ENCODE results near the gene POTEI.
"Not testable (repeated sequence)": the region's sequence is repeated elsewhere in the genome, so short reads cannot be mapped to it uniquely, and the experiment has no call there.

The POTEI gene

DNA sequence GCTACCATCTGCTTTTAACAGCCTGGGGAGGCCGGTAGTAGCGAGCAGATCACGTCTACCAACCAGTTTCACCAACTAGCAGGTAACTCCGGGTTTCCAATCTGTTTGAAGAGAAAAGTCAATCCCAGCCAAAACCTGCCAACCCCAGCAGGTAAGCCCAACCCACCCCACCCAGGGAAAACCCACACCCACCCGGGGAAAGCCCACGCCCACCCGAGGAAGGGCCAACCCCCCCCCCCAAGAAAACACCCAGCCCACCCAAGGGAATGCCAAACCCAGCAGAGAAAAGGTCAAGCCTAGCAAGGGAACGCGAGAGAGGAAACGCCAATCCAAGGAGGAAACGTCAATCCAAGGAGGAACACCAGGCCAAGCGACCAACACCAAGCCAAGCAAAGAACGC, at the start of gene POTEI:
Gene POTEI (minus strand): TSS at position 101 of the 400 bp plus-strand sequence. CDS start 93 bp downstream, at position 8.
- DNase-seq (ENCODE audit: low read depth in 3 of 3, low spot score in 1 of 3), result not testable (repeated sequence)

DNA sequence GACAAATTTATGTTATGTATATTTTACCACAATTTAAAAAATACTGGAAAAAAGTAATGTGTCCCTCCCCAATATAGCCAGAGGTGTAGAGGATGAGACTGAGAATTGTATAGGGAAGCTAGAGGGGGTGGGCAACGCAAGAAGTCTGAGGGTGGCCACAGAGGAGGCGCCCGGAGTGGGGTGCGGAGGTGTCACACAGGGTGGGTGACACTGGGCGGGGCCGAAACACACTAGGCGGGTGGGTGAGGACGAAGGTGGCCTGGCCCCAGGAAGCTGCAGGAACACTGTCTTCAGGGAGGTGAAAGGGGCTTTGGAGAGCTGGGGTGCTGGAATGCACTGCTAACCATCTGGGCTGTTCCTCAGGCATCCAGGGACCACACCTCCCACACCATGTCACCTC, 47.3 kb upstream of the POTEI start:
- DNase-seq (ENCODE audit: low read depth in 3 of 3, low spot score in 1 of 3), result not testable (repeated sequence)

DNA sequence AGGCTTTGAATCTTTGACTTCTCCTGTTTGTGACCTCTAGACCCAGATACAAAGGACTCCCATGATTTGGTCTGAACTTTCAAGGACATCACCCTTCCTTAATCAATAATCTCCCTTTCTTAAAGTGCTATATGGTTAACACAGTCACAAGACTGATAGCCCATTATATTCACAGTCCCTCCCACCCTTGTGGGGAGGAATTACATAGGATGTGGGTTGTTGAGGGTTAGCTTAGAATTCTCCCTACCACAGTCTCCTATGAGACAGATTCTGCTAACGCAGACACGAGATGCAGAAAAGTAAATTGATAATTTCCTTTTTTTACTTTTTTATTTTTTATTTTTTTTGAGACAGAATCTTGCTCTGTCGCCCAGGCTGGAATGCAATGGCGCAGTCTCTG, 45.0 kb upstream of the POTEI start:
- not testable (repeated sequence) for DNase-seq (ENCODE audit: low read depth in 3 of 3, low spot score in 1 of 3)

DNA sequence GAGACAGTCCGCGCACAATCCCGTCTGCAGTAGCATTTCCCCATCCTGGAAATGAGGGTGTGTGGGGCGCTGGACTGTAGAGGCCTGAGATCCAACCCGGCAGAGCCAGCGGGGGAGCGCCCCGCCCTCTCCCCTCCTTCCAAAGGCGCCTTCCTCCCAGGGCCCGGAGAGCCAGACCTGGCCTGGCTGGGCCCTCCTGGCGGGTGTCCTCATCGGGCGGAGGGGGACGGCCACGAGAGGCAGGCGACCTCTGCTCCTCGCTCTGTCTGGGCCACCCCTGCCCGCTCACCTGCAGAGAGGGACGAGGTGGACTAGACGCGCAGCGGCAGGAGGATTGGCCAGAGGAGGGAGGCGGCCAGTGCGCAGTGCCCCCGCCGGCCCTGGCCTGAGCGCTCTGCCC, 40.3 kb upstream of the POTEI start:
- DNase-seq (ENCODE audit: low read depth in 3 of 3, low spot score in 1 of 3), result not testable (repeated sequence)

- DNase-seq (ENCODE audit: low read depth in 3 of 3, low spot score in 1 of 3), result not testable (repeated sequence)
These were observed 39.3 kb upstream of the POTEI start for GRCh38 chr2:130548418-130548817.

DNA sequence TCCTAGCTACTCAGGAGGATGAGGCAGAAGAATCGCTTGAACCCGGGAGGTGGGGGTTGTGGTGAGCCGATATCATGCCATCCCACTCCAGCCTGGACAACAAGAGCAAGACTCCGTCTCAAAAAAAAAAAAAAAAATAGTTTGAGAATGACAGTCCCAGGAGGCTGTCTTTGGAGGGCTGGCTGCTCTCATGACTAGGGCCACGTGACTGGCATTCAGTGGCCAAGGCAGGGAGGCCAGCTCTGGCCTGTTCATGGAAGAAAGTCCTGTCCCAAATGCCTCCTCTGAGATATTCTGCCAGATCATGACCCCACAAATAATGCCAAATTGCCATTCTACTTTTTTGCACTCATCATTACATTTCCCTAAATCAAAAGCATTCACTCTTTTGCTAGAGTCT, 35.9 kb upstream of the POTEI start:
- not testable (repeated sequence) for DNase-seq (ENCODE audit: low read depth in 3 of 3, low spot score in 1 of 3)

DNA sequence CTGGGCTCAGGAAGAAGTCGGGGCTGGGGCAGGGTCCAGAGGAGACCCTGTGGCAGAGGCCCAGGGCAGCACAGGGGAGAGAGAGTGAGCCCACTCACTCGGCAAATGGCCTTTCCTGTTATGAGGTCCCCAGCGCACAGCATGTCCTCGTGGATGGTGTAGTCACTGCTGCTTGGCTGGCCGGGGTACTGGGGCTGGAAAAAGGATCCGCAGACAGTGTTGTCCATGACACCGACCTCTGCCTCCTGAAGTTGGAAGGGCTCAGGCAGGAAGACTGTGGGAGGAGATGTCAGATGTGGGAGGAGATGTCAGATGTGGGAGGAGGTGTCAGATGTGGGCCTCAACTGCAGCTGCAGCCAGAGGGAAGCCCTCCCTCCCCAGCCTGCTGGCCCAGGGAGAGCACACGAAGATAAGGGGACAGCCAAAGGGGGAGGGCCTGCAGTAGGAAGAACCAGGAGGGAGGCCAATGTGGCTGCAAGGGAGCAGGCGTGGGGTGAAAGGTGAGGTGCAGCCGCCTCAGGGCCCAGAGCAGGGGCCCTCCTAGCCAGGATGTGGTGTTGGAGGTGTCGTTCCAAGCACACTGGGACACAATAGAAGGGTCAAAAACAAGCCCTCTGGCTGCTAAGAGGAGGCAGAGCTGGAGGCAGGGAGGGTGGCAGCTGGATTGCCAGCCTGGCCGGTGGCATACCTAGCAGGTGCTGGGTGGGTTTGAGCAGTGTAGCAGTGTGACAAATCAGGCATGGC, 34.8 kb upstream of the POTEI start:
- not testable (repeated sequence) for DNase-seq (ENCODE audit: low read depth in 3 of 3, low spot score in 1 of 3)

DNA sequence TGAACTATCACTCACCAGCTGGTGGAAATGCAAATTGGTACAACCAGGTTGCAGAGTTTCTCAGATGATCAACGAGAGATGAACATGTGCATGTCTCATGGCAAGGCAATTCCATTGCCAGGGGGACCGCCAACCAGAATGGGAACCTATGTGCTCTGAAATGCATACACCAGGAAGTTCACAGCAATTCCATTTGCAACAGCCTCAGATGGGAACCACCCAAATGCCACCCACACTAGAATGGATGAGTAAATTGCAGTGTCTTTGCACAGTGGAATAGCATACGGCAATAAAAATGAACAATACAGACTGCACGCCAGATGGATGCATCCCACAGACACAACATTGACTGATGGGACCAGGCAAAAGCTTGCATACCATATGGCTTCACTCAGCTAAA, 33.7 kb upstream of the POTEI start:
- DNase-seq (ENCODE audit: low read depth in 3 of 3, low spot score in 1 of 3), result not testable (repeated sequence)

DNA sequence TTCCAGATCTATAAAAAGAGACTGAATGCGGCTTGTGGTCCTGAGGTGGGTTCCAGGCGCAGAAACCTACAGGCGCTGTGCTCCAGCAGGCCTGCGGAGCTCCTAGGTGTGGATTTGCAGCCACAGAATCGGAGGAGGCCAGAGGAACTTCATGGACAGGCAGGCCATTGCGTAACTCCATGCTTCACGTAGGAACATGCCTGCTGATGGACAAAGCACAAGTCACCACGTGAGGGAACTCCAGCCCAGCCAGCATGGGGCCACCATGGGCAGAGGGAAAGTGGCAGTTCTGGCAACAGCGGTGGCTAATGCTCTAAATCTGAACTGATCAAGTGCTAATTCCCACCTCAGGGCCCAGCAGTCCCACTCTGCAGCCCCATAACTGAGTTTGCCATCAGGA, 29.1 kb upstream of the POTEI start:
- not testable (repeated sequence) for DNase-seq (ENCODE audit: low read depth in 3 of 3, low spot score in 1 of 3)

- DNase-seq (ENCODE audit: low read depth in 3 of 3, low spot score in 1 of 3), result not testable (repeated sequence)
These were observed 27.5 kb upstream of the POTEI start for GRCh38 chr2:130536654-130537053.

GRCh38 chr2:130531672-130532071, 22.5 kb upstream of the POTEI start:
- DNase-seq (ENCODE audit: low read depth in 3 of 3, low spot score in 1 of 3), result not testable (repeated sequence)

DNA sequence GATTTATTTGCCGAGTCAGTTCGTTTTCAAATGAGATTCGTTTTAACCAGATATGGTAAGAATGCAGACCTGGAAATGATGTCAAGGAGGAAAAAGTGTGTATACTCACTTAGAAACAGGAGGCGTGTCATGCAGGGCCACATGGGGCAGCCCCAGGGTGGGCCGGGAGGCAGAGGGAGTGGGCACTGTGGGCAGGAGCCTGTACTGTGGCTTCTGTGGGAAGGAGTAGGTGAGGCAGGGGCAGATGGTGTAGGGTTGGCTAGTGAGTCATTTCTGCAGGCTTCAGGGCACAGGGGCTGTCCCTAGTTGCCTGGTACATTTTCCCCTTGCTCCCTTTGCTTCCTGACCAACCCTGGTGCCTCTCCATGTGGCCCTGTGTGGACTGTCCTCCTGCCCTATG, 22.1 kb upstream of the POTEI start:
- DNase-seq (ENCODE audit: low read depth in 3 of 3, low spot score in 1 of 3), result not testable (repeated sequence)

- not testable (repeated sequence) for DNase-seq (ENCODE audit: low read depth in 3 of 3, low spot score in 1 of 3)
These were observed 21.1 kb upstream of the POTEI start for GRCh38 chr2:130530212-130530611.

DNA sequence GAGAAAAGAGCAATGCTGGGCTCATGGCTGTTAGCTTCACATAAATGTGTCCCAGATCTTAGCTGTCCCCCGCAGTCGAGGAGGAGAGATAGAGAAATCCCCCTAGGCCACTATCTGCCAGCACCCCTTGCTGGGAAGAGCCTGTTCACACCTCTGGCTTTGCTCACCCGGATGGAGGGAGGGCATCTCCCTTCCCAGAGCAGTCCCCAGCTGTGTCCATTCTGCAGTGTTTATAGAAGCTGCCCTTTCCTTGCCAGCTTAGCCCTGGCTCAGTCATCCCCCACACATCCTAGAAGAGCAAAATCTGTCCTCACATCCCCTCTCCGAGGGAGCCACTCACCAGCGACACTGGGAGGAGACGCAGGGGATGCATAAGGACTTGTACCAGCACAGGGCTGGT, 20.4 kb upstream of the POTEI start:
- not testable (repeated sequence) for DNase-seq (ENCODE audit: low read depth in 3 of 3, low spot score in 1 of 3)

- not testable (repeated sequence) for DNase-seq (ENCODE audit: low read depth in 3 of 3, low spot score in 1 of 3)
These were observed 18.3 kb upstream of the POTEI start for GRCh38 chr2:130527365-130527967.

- not testable (repeated sequence) for DNase-seq (ENCODE audit: low read depth in 3 of 3, low spot score in 1 of 3)
These were observed 13.3 kb upstream of the POTEI start for GRCh38 chr2:130522390-130522789.

GRCh38 chr2:130520992-130521391, 11.9 kb upstream of the POTEI start, which contains the start of gene CFC1B:
TSS of gene CFC1B (plus strand) at chr2:130521222. CDS start at chr2:130521485, 263 bp downstream.
- DNase-seq (ENCODE audit: low read depth in 3 of 3, low spot score in 1 of 3), result not testable (repeated sequence)

DNA sequence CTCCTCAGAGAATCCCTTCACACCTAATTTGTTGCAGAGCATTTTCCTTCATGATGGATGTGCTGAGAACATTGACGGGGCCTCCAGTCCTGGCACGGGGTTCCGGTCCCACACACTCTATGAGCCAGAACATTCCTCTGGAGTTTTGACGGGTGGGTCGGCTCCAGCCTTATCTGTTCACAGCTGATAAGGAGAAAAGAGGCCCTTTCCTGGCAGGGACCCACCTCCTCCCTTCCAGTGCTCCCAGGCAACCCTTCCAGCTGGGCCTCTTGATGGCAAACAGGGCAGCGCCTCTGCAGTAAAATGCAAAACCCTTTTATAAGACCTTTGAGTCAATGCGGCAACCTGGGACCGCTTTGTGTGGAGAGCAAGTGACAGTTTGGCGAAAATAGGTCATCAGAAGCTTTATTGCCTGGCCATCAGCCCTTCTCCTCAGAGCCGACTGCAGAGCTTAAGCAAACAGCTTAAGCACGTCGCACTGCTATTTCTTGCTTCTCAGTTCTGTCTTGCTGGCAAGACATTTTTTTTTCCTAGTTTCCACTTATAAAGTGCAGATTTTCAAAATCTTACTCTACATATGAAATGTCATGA, 9.5 kb upstream of the POTEI start:
- not testable (repeated sequence) for DNase-seq (ENCODE audit: low read depth in 3 of 3, low spot score in 1 of 3)

DNA sequence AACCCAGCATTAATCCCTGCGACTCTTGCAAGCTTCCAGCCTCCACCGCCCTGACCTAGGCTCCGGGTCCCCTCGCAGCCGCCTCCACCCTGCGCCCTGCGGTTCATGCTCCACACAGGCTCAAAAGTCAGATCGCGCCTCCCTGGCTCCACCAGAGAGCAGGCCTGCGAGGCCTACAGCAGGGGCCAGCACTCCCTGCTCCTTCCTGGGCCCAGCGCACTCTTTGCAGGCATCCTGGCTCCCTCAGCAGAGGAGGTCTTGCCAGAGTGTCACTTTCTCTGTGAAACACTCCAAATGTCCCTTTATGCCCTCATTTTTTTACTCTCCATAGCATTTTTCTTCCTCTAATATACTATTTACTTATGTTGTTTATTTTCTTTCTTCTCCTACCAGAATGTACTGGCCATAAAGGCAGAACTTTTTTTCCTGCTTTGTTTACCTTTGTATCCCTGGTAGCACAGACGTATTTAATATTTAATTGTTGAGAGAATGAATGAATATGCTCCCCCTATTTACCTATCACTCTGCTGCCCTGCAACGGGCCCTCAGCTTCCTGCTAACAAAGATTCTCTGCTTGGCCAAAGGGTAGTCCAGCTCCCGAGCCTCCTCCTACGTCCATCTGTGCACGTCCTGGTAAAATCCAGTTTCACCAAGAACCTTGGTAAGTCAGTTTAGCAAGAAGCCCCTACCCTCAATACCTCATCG, 2.8 kb upstream of the POTEI start:
- DNase-seq (ENCODE audit: low read depth in 3 of 3, low spot score in 1 of 3), result not testable (repeated sequence)

- not testable (repeated sequence) for DNase-seq (ENCODE audit: low read depth in 3 of 3, low spot score in 1 of 3)
These were observed 1.9 kb upstream of the POTEI start for GRCh38 chr2:130510807-130511746.
